IPS-15b (cell line): ENCODE results near the gene ANP32A.

Source experiments
- H3K27me3 ChIP-seq: one replicate; pipeline ENCODE4 v1.6.1; 2013; ENCODE audit warnings: low read length; ENCODE audit not compliant: control insufficient read depth, insufficient read depth
- H3K36me3 ChIP-seq: one replicate; pipeline ENCODE4 v1.6.1; 2013; ENCODE audit warnings: low read length; ENCODE audit not compliant: control insufficient read depth, insufficient read depth
- H3K4me1 ChIP-seq: one replicate; pipeline ENCODE4 v1.6.1; 2013; ENCODE audit warnings: mild to moderate bottlenecking, low read length; ENCODE audit not compliant: control insufficient read depth, insufficient read depth
- H3K4me3 ChIP-seq: one replicate; pipeline ENCODE4 v1.5.1; 2013; ENCODE audit warnings: low read depth, low read length
- H3K9ac ChIP-seq: one replicate; pipeline ENCODE4 v1.6.1; 2013; ENCODE audit warnings: low read depth, mild to moderate bottlenecking, low read length
- H3K9me3 ChIP-seq: one replicate; pipeline ENCODE4 v1.6.1; 2013; ENCODE audit warnings: mild to moderate bottlenecking, low read length; ENCODE audit not compliant: control insufficient read depth, insufficient read depth

ANP32A gene

GRCh38 chr15:68842958-68843357, 22.3 kb upstream of the ANP32A start:
- Histone ChIP-seq H3K27me3 (peaks cover 24% of the 10 kb centered on the region), H3K4me3 (no peak overlapping the region), H3K36me3 (no peaks in the 10 kb centered on the region), H3K4me1 (no peaks in the 10 kb centered on the region), H3K9me3 (no peaks in the 10 kb centered on the region), H3K9ac (no peak overlapping the region)

DNA sequence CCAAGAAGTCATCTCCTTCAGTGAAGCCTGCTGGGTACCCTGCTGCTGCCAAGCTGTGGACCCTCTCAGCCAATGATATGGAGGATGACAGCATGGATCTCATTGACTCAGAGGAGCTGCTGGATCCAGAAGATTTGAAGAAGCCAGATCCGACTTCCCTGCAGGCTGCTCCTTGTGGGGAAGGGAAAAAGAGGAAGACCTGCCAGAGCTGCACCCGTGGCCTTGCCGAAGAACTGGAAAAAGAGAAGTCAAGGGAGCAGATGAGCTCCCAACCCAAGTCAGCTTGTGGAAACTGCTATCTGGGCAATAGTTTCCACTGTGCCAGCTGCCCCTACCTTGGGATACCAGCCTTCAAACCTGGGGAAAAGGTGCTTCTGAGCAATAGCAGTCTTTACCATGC, 13.7 kb upstream of the ANP32A start:
- Histone ChIP-seq H3K27me3 (peaks cover under 1% of the 10 kb centered on the region), H3K4me3 (no peak overlapping the region), H3K9me3 (no peaks in the 10 kb centered on the region), H3K4me1 (no peaks in the 10 kb centered on the region), H3K9ac (no peak overlapping the region), H3K36me3 (no peaks in the 10 kb centered on the region)

DNA sequence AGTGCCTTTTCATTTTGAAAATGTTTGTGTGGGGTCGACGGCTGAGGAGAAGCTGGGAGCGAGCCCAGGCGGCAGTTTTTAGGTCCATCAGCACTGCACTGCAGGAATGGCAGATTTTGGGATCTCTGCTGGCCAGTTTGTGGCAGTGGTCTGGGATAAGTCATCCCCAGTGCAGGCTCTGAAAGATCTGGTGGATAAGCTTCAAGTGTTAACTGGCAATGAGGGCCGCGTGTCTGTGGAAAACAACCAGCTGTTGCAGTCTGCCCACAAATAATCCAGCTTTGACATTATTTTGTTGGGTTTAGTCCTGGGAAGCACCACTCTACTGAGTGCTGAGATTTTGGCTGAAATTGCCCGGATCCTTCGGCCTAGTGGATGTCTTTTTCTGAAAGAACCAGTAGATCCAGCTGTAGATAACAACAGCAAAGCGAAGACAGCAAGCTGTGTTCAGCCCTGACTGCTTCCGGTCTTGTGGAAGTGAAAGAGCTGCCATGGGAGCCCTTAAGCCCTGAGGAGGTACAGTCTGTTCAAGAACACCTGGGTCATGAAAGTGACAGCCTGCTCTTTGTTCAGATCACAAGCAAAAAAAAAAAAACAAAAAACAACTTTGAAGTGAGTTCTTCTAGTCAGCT, 13.1 kb upstream of the ANP32A start:
- H3K27me3 ChIP-seq = peaks cover under 1% of the 10 kb centered on the region
- no peak overlapping the region for H3K9ac ChIP-seq
- H3K4me3 ChIP-seq = no peak overlapping the region
- peaks cover under 1% of the 10 kb centered on the region for H3K4me1 ChIP-seq
- H3K9me3 ChIP-seq = no peaks in the 10 kb centered on the region
- no peaks in the 10 kb centered on the region for H3K36me3 ChIP-seq

GRCh38 chr15:68830141-68830785, 9.6 kb upstream of the ANP32A start:
- Histone ChIP-seq H3K27me3 (peaks cover 32% of the 10 kb centered on the region), H3K9ac (no peak overlapping the region), H3K4me1 (peaks cover 3% of the 10 kb centered on the region), H3K9me3 (no peaks in the 10 kb centered on the region), H3K4me3 (no peak overlapping the region), H3K36me3 (no peaks in the 10 kb centered on the region)

- no peaks in the 10 kb centered on the region for H3K9me3 ChIP-seq
These were observed 8.4 kb upstream of the ANP32A start for GRCh38 chr15:68829068-68829467.

GRCh38 chr15:68823561-68823960, 2.9 kb upstream of the ANP32A start:
- Histone ChIP-seq H3K4me1 (peaks cover 13% of the 10 kb centered on the region), H3K36me3 (peaks cover 3% of the 10 kb centered on the region), H3K27me3 (peaks cover 53% of the 10 kb centered on the region), H3K9ac (no peak overlapping the region), H3K4me3 (no peak overlapping the region), H3K9me3 (no peaks in the 10 kb centered on the region)

More at GRCh38 chr15:68829068-68829467, 8.4 kb upstream of the ANP32A start:
- Histone ChIP-seq H3K4me3 (no peak overlapping the region), H3K36me3 (no peaks in the 10 kb centered on the region), H3K27me3 (peaks cover 37% of the 10 kb centered on the region), H3K4me1 (peaks cover 3% of the 10 kb centered on the region), H3K9ac (no peak overlapping the region)

DNA sequence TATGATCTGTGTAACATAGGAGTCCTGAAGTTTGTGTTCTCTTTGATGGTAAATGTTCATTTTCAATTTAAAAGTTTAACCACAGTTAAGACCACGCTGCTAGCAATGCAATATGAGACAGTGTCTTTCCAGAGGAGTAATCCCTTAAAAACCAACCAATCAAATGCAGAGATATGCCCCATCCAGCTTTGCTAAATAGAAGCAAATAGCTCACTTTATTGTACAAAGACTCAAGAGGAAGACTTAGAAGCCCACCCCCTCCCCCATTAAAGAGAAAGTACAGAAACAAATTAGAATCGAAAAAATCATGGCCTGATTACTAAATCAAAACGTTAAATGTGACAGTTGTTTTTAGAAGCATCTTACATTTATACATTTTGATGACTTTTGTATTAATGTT, 2.1 kb upstream of the ANP32A start:
- Histone ChIP-seq H3K27me3 (peaks cover 48% of the 10 kb centered on the region), H3K9ac (no peak overlapping the region), H3K4me1 (peaks cover 13% of the 10 kb centered on the region), H3K9me3 (no peaks in the 10 kb centered on the region), H3K36me3 (peaks cover 3% of the 10 kb centered on the region), H3K4me3 (peak overlapping the region; percentile 13)

DNA sequence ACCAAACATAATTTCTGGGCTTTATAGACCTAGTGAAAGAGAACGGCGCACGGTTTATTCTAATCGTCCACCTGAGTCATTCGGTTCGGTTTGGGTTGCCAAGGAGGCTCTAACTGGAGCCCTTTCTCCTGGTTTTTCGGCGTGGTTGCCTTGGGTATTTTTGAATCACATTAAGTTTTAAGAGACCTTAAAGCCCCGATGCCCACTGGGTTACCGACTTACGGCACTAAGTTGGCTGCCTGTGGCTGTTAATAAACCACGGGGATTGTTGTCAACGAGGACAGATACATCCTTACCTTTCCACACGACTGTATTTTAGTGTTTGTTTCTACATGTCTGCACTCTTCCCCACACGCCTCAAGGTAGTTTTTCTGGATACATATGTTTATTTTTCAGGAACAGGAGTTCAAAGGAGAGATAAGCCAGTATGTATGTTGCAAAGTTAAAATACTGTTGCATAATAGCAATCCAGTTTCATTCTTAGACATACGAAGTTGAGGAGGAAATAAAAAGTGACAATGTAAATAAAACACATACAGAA, 1.2 kb upstream of the ANP32A start:
- peak overlapping the region; percentile 45 for H3K4me3 ChIP-seq
- no peak overlapping the region for H3K9ac ChIP-seq

GRCh38 chr15:68821190-68821840, 620 bp upstream of the ANP32A start:
- peaks cover 37% of the 10 kb centered on the region for H3K27me3 ChIP-seq
- H3K36me3 ChIP-seq = peaks cover 3% of the 10 kb centered on the region
- peaks cover 19% of the 10 kb centered on the region for H3K4me1 ChIP-seq
- H3K9ac ChIP-seq = no peak overlapping the region
- H3K4me3 ChIP-seq = peak overlapping the region; percentile 45
- no peaks in the 10 kb centered on the region for H3K9me3 ChIP-seq

More for the DNA sequence above, 1.2 kb upstream of the ANP32A start:
- Histone ChIP-seq H3K27me3 (peaks cover 39% of the 10 kb centered on the region), H3K9me3 (no peaks in the 10 kb centered on the region), H3K4me1 (peaks cover 13% of the 10 kb centered on the region), H3K36me3 (peaks cover 3% of the 10 kb centered on the region)

- peaks cover 3% of the 10 kb centered on the region for H3K36me3 ChIP-seq
- peaks cover 25% of the 10 kb centered on the region for H3K4me1 ChIP-seq
- H3K4me3 ChIP-seq = peak overlapping the region; percentile 94
- H3K27me3 ChIP-seq = peaks cover 28% of the 10 kb centered on the region
- H3K9me3 ChIP-seq = no peaks in the 10 kb centered on the region
- peak overlapping the region; percentile 93 for H3K9ac ChIP-seq
These were observed 1.0 kb downstream of the ANP32A start for GRCh38 chr15:68819495-68820294.

DNA sequence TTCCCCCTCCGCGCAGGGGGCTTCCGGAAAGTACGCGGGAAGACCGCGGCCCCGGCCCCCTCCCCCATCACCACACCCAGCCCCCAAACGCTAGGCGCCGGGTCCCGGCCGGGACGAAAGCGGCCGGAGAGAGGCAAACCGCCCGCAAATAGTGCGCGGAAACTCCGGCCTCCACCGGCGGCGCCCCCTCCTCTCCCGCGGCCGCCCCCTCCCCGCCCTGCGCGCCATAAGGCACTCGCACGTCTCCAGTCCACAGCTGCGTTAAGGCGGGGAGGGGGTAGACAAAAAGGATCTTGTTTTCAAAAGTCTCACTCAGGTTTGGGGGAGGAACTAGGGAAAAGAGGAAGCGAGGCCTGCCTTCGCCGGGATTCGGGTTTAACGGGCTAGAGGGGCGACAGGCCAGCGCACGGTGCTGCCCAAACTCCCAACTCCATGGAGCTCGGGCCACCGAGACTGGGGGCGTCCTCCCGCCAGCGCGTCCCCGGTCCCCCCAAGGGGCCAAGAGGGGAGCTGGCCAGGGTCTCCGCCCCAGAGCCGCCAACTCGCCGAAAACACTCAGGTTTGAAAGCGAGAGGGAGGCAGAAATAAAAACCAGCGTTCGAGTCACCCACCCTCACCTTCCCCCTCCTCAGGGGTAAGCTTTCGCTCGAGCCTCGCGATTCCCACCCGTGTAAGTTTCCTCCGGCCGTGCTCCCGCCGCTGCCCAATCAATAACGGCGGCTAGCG, 1.8 kb downstream of the ANP32A start:
- H3K36me3 ChIP-seq = peaks cover 3% of the 10 kb centered on the region
- peaks cover 24% of the 10 kb centered on the region for H3K27me3 ChIP-seq
- H3K4me3 ChIP-seq = peak overlapping the region; percentile 94
- H3K9me3 ChIP-seq = no peaks in the 10 kb centered on the region
- peaks cover 25% of the 10 kb centered on the region for H3K4me1 ChIP-seq
- peak overlapping the region; percentile 93 for H3K9ac ChIP-seq
